ENCODE measurements around the gene DBP.

DNA sequence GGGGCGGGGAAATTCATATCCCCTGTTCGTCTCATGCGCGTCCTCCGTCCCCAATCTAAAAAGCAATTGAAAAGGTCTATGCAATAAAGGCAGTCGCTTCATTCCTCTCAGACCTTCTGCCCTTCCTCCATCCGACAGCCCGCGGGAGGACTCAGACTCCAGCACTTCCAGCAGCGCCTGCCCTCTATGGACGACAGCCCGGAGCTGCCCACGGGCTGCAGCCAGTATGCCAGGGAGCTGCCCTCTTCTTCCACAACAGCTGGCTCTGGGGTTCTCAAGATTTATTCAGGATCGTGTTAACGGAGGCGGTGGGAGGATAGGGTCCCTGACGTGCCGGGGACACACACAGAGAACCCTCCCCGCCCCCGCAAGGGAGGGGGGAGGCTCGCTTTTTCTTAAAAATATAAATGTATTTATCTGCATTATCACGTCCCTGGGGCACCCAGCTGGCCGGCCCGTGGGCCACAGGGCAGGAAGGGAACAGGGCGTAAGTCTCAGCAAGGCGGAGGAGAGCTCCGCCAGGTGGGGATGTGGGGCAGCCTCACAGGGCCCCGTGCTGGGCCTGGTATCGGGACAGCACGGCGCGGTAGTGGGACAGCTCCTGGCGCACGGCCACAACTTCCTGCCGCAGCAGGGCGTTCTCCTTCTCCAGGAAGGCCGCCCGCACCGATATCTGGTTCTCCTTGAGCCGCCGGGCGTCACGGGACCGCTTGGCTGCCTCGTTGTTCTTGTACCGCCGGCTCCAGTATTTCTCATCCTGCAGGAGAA is 6.7 kb downstream of the DBP start:
- TF ChIP-seq, protein P1, sequence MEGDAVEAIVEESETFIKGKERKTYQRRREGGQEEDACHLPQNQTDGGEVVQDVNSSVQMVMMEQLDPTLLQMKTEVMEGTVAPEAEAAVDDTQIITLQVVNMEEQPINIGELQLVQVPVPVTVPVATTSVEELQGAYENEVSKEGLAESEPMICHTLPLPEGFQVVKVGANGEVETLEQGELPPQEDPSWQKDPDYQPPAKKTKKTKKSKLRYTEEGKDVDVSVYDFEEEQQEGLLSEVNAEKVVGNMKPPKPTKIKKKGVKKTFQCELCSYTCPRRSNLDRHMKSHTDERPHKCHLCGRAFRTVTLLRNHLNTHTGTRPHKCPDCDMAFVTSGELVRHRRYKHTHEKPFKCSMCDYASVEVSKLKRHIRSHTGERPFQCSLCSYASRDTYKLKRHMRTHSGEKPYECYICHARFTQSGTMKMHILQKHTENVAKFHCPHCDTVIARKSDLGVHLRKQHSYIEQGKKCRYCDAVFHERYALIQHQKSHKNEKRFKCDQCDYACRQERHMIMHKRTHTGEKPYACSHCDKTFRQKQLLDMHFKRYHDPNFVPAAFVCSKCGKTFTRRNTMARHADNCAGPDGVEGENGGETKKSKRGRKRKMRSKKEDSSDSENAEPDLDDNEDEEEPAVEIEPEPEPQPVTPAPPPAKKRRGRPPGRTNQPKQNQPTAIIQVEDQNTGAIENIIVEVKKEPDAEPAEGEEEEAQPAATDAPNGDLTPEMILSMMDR (IDR thresholded peaks at IDR 0.05), result peak in 1 of 3 donors; percentile 20
- TF ChIP-seq POLR2A (IDR thresholded peaks at IDR 0.05), result no peak

All from ovary (tissue), 3 donors.